Ascending aorta (tissue), 2 donors: Measurements from ENCODE around the gene IPO4. TPM values are rescaled to one million over a fixed set of nuclear protein-coding genes. Genes with fewer than 3 reads are reported as not detected.

Source experiments
- DNase-seq, 2 donors: peaks; one replicate each; pipeline ENCODE4 v3.0.0-alpha.2; 2019; ENCODE audit warnings: low spot score in 2 of 2
- H3K27ac ChIP-seq, 2 donors: fragments of 200-600 bp; sonication (generic); one replicate each; pipeline ENCODE4 v1.5.1; 2016 to 2017; ENCODE audit warnings: mild to moderate bottlenecking in 1 of 2
- H3K27me3 ChIP-seq: fragments of 200-600 bp; sonication (generic); one replicate; pipeline ENCODE4 v1.5.1; 2017
- H3K36me3 ChIP-seq, 2 donors: fragments of 200-600 bp; sonication (generic); one replicate each; pipeline ENCODE4 v1.5.1; 2016
- H3K4me1 ChIP-seq, 2 donors: fragments of 200-600 bp; sonication (generic); one replicate each; pipeline ENCODE4 v1.5.1; 2016 to 2017; ENCODE audit warnings: mild to moderate bottlenecking in 1 of 2
- H3K4me3 ChIP-seq, 2 donors: fragments of 200-600 bp; sonication (generic); one replicate each; pipeline ENCODE4 v1.5.1; 2016 to 2017; ENCODE audit warnings: mild to moderate bottlenecking in 1 of 2
- H3K9me3 ChIP-seq, 2 donors: fragments of 200-600 bp; sonication (generic); one replicate each; pipeline ENCODE4 v1.5.1; 2016
- CTCF ChIP-seq, 3 experiments: fragments of 200-600 bp in 2 of 3; fragments of 450-650 bp in 1 of 3; sonication (generic) in 2 of 3; IDR thresholded peaks; one replicate each; pipeline ENCODE4 v1.5.1; 2016 to 2019; ENCODE audit warnings: antibody characterized with exemption in 3 of 3, mild to moderate bottlenecking in 1 of 3, moderate library complexity in 1 of 3
- intact Hi-C: fragments of 100-400 bp; cut with DNase I; formaldehyde crosslinking; loops from one replicate; pipeline ENCODE4 v1.15.1; 2023
- total RNA-seq: library from RNA; depleted of rRNA; stranded (reverse); fragments of >200 nt; gene quantifications from one replicate; pipeline ENCODE4 v1.1.0, GENCODE V29; 2016

IPO4 gene
- total RNA-seq, 1 donor from 2014 or later: 140 TPM

- Histone ChIP-seq H3K4me1 (peaks cover 8 to 25% of the 10 kb centered on the region in 2 donors), H3K36me3 (peaks cover 14 to 17% of the 10 kb centered on the region in 2 donors), H3K27me3 (no peaks in the 10 kb centered on the region), H3K9me3 (no peaks in the 10 kb centered on the region), H3K4me3 (peak overlapping the region; percentile 81 to 98), H3K27ac (peak overlapping the region; percentile 97 to 99)
- DNase-seq: no peak
- no peak for TF ChIP-seq CTCF (IDR thresholded peaks at IDR 0.05)
- intact Hi-C loops: no loop called here
Measured at GRCh38 chr14:24196071-24197055, 7.7 kb upstream of the IPO4 start.

GRCh38 chr14:24195186-24196070 is 6.8 kb upstream of the IPO4 start, which contains the start of gene TM9SF1:
TSS of gene TM9SF1 (minus strand) at chr14:24195441. CDS start at chr14:24195019, 422 bp downstream.
- Histone ChIP-seq H3K4me1 (peaks cover 8 to 25% of the 10 kb centered on the region in 2 donors), H3K27me3 (no peaks in the 10 kb centered on the region), H3K9me3 (no peaks in the 10 kb centered on the region), H3K4me3 (peak within 1 kb of the TSS; percentile 81 to 98), H3K36me3 (peaks cover 13 to 17% of the 10 kb centered on the region in 2 donors), H3K27ac (peak within 1 kb of the TSS; percentile 97 to 99)
- intact Hi-C loops: loop anchor here (1.0 to 2.0 kb wide), 3 partner anchors 18 to 47 kb away; partner anchors contain the start of genes CHMP4A, GMPR2, NEDD8 and TINF2
- DNase-seq: peak; percentile 26 to 94
- no peak for TF ChIP-seq CTCF (IDR thresholded peaks at IDR 0.05)

GRCh38 chr14:24194873-24195185 is 6.2 kb upstream of the IPO4 start:
- DNase-seq: no peak
- Histone ChIP-seq H3K27ac (peak overlapping the region; percentile 97 to 99), H3K27me3 (no peaks in the 10 kb centered on the region), H3K36me3 (peaks cover 13 to 17% of the 10 kb centered on the region in 2 donors), H3K9me3 (no peaks in the 10 kb centered on the region), H3K4me1 (peaks cover 8 to 25% of the 10 kb centered on the region in 2 donors), H3K4me3 (peak overlapping the region; percentile 81 to 98)
- no peak for TF ChIP-seq CTCF (IDR thresholded peaks at IDR 0.05)
- intact Hi-C loops: loop anchor here (1.0 to 2.0 kb wide), 3 partner anchors 18 to 48 kb away; partner anchors contain the start of genes CHMP4A, GMPR2, NEDD8 and TINF2

GRCh38 chr14:24194186-24194872 is 5.7 kb upstream of the IPO4 start:
- intact Hi-C loops: loop anchor here (2.0 kb wide), 1 partner anchor 48 kb away; the partner anchor contains the start of gene TINF2
- DNase-seq: no peak
- Histone ChIP-seq H3K27ac (peak overlapping the region; percentile 97 to 99), H3K9me3 (no peaks in the 10 kb centered on the region), H3K4me1 (peaks cover 8 to 29% of the 10 kb centered on the region in 2 donors), H3K4me3 (peak overlapping the region; percentile 81 to 98), H3K36me3 (peaks cover 13 to 17% of the 10 kb centered on the region in 2 donors), H3K27me3 (no peaks in the 10 kb centered on the region)
- no peak for TF ChIP-seq CTCF (IDR thresholded peaks at IDR 0.05)

- TF ChIP-seq CTCF (IDR thresholded peaks at IDR 0.05): no peak
- Histone ChIP-seq H3K27ac (no peak overlapping the region), H3K9me3 (no peaks in the 10 kb centered on the region), H3K27me3 (no peaks in the 10 kb centered on the region), H3K4me1 (peaks cover 8 to 35% of the 10 kb centered on the region in 2 donors), H3K4me3 (no peak overlapping the region), H3K36me3 (peaks cover 13 to 17% of the 10 kb centered on the region in 2 donors)
- DNase-seq: no peak
- intact Hi-C loops: no loop called here
Measured at GRCh38 chr14:24192933-24193332, 4.3 kb upstream of the IPO4 start.
